Activated naive CD8-positive, alpha-beta T cell treated with anti-CD3 and anti-CD28 coated beads, Interleukin-2, amount 50 U/mL, for 16 hours (primary cell): ENCODE measurements around the gene NUTM2D.
"Not testable (repeated sequence)": the region's sequence is repeated elsewhere in the genome, so short reads cannot be mapped to it uniquely, and the experiment has no call there.

Source experiments
- DNase-seq: peaks from one replicate; pipeline ENCODE4 v3.0.0-alpha.2; 2020; ENCODE audit warnings: low read depth, low spot score

The NUTM2D gene

GRCh38 chr10:87379115-87379514, 21.6 kb downstream of the NUTM2D start:
- not testable (repeated sequence) for DNase-seq

GRCh38 chr10:87383149-87383857, 25.8 kb downstream of the NUTM2D start:
- DNase-seq, result not testable (repeated sequence)

- not testable (repeated sequence) for DNase-seq
These were observed 26.7 kb downstream of the NUTM2D start for GRCh38 chr10:87384283-87384682.

GRCh38 chr10:87385762-87386360, 28.3 kb downstream of the NUTM2D start:
- DNase-seq, result not testable (repeated sequence)

- DNase-seq, result not testable (repeated sequence)
These were observed 33.8 kb downstream of the NUTM2D start for GRCh38 chr10:87391360-87391759.

- not testable (repeated sequence) for DNase-seq
These were observed 38.7 kb downstream of the NUTM2D start for GRCh38 chr10:87396206-87396605.

GRCh38 chr10:87398436-87398835, 40.9 kb downstream of the NUTM2D start:
- DNase-seq, result not testable (repeated sequence)

GRCh38 chr10:87407516-87408467, 50.2 kb downstream of the NUTM2D start:
- DNase-seq, result not testable (repeated sequence)

- not testable (repeated sequence) for DNase-seq
These were observed 56.4 kb downstream of the NUTM2D start for GRCh38 chr10:87413921-87414320.
